ENCODE measurements around the gene CNPY1.

CNPY1 gene

DNA sequence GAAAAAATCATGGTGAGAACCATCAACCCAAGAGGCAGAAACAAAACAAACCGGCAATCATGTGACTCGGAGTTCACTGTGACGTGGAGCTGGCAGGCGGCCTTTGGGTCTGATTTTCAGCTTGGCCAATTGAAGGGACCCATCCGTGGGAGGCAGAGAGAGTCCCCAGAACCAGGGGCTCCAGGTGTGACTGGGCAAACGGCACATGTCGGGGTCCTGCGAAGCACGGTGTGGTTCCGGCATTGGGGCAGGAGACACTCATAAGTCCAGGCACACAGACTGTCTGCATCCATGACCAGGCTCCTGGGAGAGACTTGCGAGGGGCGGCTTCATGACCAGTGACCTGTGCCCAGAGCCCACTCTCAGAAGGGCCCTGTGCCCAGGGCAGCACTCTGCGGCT is 12.6 kb upstream of the CNPY1 start:
- no peak for DNase-seq (ENCODE audit: low read depth)

DNA sequence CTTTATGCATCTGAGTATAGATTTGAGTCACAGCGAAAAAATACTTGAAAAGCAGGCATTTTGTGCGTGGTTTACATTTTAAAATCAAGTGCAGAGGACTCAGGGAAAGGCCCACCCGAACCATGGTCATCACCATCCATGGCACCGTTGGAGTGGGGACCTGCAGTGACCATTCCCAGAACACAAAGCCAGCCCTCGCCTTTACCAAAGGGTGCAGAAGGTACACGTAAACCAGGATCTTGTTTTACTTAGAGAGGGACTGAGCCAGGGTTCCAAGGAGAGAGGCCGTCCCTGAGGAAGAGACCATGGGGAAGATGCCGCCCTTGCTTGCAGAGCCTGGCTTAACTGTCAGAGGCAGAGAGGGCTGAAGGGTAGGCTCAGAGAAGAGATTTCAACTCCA is 12.0 kb upstream of the CNPY1 start:
- DNase-seq (ENCODE audit: low read depth), result no peak

DNA sequence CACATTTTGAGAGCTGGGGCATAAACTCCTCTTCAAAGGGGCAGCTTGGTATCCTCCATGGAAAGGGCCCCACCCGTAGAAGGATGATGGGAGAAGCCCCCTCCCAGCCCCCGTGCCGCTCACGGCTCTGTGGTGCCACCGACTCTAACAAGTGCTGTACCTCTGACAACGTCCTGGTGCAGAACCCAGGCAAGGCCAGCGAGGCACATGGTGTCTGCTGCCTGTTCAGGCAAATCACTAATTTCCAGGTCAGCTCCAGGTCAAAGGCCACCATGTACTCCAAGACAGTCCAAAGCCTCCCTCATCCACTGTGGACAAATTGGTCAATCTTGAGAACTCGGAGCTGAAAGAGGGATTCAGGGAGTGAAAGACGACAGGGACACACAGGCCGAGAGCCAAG is 11.4 kb upstream of the CNPY1 start:
- no peak for DNase-seq (ENCODE audit: low read depth)

DNA sequence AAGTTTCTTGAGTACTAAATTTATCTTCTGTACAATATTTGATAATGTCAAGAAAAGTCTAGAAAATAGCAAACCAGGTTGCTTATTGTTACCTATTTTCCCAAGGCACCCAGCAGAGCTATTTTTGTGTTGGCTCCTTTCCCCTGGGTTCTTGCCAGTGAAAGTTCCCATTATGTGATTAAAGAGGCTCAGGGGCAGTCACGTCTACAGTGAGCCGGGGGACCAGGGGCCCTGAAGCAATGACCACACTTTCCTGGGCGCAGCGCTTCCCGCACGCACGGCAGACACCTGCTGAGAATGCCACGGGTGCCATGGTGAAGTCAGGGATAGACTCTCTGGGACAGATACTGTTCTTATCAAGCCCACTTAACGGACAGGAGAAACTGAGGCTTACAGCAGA is 10.4 kb upstream of the CNPY1 start:
- DNase-seq (ENCODE audit: low read depth), result no peak

DNA sequence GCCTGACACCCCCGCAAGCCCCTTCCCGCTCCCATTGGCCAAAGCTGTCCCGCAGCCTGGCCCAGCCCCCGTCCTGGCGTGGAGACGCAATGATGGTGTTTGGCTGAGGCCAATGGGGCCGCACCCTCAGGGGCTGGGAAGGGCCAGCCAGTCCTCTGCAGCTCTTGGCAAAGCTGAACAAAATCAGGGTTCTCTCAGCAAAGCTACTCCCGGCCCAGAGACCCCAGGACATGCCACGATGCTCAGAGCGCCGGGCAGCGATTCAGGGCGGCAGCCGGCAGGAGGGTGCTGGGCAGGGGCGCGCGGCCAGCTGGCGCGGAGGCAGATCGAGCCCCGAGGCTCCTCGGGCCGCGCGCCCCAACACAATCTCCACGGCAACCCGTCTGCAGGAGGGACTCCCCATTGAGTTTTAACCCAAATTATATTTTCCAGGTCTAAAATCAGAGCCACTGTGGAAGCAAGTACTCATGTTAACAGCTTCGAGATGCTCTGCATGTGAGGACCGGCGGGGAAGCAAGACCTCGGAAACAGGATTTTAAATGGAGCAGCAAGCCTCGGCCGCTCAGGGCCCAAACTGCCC is 8.8 kb upstream of the CNPY1 start:
- no peak for DNase-seq (ENCODE audit: low read depth)

DNA sequence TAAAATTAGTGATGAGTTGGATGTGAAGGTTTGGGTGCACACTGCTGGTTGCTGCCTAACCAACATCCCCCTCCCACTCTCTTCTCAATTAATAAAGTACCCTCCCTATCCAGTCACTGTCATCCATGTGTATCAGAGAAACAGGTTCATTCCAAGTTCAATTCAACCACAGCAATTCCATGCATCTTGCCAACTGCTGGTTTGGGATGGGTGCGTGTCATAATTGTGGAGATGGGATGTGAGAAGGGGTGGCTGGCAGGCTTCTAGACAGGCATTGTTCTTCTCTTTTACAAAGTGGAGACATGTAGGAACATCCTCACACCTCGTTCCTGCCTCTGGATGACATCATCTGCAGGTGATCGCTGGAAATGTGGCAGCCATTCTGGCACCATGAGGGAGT is 7.5 kb upstream of the CNPY1 start:
- no peak for DNase-seq (ENCODE audit: low read depth)

DNA sequence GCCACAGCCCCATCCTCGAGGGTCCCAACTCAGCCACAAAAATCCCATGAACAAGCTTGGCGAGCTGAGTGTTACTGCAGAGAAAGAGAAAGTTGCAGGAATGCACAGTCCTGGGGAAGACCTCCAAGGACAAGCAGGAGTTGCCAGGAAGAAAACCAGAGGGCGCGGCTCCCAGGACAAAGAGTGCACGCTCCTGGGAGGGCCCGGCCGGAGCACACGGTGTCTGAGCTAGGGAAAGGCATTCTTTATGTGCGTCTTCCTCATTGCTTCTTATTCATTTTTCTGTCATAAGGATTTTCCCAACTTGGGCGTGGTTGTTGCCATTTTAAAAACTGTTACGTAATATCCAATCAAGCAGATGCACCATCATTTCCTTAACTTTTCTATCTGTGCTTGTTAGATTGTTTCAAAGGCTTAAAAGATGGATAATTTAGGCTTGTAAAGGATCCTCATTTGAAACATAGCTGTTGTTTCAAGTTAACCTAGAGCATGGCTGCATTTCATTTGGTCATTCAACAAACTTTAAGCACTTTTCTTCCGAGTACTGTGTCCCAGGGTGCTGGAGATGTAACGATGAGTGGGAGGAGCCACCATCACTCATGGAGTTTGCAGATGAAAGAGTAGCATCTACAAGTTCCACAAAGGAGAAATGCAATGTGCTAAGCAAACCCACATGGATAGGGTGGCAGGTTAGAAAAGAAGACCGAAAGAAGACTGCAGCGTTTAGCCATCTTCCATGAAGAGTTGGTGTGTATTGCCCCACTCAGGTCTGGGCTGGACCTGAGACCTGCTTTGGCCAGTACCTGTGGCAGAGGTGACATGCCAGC is 5.6 kb upstream of the CNPY1 start:
- no peak for DNase-seq (ENCODE audit: low read depth)

DNA sequence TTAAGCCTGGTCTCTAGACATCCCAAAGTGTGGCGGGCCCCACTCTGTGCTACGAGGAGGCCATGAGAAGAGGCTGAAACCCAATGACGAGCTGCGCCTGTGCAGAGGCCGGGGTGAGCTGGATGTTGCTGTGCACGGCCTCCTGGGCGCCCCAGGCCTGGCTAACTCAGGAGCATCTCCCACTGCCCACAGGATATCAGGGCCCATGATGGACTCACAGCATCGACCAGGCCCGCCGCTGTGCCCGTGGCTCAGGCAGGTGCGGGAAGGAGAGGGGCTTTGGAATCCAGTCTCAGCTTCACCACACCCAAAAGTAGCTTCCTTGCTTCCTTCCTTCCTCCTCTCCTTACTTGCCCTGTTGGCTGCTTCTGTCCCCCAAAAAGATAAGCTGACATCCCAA is 4.6 kb upstream of the CNPY1 start:
- DNase-seq (ENCODE audit: low read depth), result no peak

DNA sequence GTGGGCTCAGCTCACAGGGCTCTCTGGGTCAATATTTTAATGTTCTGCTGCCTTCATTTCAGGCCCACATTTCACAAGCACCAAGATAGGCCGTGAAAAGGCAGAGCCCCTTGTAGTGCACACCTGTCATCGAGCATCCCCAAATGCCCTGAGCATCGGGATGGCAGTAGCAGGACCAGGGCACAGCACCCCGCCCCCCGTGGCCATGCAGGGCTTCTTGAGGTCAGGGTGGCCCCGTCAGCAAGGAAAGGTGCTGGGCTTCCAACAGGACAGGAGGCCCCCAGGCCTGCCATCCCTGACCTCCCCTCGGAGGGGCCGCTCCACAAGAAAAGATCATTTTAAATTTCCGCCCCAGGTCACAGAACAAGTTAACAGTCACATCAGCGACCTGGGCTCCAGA is 2.9 kb upstream of the CNPY1 start:
- no peak for DNase-seq (ENCODE audit: low read depth)

DNA sequence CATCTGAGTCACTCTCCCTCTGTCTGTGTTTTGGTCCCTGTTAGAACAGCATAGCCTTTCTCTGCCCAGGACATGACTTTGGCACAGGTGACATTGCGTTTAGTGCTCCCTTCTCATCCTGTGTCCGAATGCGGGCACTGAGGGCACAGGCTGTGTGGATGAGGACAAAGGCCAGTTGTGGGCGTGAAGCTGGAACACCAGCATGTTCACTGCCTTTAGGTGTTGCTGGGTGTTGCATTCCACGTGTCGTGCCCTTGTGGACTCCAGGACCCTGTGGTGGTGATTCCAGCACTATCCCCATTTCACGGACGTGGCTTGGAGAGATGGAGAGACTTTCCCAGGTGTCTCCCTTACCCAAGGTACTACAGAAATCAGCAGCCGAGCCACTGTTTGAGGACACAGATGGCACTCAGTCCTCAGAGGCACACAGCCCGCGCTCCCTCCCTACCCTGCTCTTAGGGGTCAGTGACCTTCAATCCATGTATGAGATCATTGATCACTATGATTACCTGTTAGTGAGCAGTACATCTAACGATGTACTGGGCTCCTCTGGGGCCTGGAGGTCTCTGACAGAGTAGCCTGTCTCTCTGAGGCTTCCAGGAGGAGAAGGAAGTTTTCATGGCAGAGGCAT is 917 bp upstream of the CNPY1 start:
- DNase-seq (ENCODE audit: low read depth), result no peak

DNA sequence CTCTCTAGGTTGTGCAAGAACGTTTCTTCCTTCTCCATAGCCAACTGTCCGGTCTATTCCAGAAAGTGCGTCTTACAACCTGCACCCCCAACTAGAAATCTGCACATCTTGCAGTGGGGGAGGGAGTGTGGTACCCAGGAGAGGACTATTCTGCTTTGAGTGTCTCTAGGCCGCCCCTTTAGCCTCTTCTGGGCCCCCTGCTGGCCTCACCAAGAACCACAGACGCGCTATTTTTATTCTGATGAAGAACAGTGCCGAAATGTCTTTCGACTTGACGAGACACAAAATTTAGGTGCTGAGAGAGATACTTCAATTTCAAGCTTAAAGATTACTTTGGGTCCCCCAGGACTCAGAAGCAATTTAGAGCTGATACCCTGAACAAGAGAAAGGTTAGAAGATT is 1.0 kb downstream of the CNPY1 start:
- DNase-seq (ENCODE audit: low read depth), result no peak

DNA sequence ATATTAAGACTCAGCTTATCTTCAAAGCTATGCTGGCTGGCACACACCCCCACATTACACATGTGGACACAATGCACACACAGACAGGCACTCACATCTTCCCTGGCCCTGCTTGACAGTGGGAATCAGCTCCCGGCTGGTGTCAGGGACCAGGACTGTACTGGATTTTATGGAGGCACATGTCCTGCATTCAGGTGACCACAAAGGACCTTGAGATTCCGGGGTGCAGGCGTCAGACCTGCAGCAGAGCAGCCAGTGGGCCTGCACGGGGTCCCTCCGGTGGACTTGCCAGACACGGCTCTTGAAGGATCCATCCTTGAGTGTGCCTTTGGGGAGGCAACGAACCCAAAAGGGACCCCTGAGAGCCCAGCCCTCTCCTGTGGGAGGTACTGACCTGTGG is 1.9 kb downstream of the CNPY1 start:
- no peak for DNase-seq (ENCODE audit: low read depth)

DNA sequence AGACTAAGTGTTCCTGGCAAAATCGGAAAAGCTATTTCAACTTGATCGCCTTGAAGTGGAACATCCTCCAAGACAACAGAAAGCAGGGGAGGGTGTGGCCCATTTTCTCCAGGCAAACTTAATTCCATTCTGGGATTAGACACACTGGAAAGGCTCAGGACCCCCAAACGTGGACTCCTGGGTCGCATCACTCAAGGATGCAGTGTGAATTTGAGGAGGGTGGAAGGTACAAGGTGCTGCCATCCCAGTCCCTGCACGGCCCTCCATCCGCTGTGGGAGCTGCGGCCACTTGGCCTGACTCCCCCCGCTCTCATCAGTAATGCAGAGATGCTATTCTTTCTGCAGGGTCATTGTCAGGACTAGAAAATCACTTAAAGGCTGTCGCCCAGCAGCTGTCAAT is 2.4 kb downstream of the CNPY1 start:
- no peak for DNase-seq (ENCODE audit: low read depth)

DNA sequence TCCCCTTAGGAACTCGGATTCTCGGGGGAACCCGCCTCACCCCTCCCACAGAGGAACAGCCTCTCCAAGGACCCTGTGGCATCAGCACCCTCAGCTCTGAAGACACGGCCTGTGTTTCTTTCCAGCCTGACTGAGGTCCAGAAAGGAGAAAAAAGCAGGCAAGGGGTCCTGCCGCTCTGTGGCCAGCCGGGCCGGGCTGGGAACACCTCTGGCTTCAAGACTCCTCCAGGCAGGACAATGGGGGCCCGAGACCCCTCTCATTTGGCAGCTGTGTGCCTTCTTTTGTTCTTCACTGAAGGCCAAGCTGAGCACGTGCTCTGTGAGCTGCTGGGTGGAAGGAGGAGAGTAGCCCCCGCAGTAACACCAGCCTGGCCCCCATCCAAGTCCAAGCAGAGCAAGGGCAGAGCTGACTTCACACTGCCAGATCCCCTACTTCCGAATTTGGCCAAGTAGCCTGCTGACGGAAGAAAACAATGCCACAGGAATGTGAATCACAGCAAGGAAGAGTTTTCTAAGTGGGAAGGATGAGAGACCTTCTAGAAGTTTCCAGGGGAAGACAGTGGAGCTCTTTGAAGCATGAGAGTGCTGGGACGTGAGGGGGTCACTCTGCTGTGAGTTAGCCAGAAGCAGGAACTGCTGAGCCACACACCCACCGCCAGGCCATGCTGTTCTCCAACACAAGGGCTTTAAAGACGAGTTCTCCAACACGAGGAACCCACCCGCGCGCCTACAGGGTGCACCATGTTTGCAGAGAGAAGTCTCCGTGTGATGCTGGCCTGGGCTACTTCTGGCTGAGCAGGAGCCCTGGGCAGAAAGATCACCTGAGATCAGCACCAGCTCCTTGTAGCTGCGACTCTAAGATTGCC is 3.1 kb downstream of the CNPY1 start:
- no peak for DNase-seq (ENCODE audit: low read depth)

DNA sequence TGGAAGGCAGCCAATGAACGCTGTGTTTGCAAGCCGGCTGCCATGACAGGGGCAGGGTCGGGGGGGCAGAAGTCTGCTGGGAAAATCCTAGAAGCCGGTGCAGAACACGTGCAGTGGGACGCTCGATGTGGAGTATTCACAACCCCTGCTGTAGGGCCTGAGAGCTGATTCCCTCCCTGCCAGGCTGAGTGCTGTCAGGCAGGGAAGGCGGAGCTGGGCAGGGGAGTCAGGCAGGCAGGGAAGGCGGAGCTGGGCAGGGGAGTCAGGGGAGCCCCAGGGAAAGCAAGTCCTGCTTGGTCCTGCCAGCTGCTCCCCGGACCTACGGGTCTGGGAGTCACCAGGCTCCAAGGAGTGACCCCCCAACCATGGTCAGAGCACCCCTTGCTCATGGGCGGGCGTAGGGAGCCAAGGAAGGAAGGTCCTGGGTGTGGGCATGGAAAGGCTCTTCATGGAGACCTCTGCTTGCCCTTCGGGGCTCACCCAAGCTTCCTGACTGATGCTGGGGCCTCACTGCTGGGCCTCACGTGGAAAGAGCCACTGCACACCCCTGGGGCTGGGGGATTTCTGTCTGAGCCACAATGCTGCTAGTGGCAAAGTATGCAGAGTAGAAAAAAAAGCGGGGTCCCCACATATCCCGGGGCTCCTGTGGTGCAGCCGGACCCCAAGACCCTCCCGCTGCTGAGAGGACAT is 4.2 kb downstream of the CNPY1 start:
- DNase-seq (ENCODE audit: low read depth), result no peak

DNA sequence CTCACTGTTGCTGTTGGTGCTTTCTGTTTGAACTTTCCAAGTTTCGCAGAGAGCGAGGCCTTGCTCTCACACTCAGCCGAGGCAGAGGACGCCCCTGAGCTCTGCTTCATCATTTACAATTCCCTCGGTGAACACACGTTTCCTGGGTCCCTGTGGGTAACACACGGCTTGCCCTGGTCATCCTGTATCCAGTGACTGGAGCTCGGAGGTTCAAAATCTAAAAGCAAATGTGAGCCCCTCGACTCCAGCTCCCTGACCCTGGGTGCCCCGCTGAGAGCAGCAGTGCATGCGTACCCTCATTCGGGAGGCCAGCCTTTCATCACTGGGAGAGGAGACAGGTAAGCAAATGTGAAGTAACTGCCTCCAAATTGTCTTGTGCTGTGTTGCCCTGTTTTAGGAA is 5.8 kb downstream of the CNPY1 start:
- no peak for DNase-seq (ENCODE audit: low read depth)

DNA sequence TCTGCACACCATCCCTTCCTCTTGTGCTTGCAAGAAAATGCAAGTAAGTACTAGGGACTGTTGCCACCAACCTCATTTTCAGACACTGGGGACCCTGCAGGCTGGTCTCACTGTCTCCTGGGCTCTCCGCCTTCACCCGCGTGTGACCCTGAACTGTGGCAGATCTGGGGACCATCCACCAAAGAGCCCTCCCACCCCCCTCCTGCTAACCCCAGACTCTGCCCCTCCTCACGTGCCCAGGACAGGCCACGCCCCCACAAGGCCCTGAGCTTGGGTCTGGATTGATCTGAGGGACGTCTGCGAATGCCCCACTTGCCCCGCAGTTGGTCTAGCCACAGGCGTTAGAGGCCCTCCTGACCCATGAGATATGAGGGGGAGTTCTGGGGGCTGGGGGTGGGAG is 8.1 kb downstream of the CNPY1 start:
- DNase-seq (ENCODE audit: low read depth), result no peak

DNA sequence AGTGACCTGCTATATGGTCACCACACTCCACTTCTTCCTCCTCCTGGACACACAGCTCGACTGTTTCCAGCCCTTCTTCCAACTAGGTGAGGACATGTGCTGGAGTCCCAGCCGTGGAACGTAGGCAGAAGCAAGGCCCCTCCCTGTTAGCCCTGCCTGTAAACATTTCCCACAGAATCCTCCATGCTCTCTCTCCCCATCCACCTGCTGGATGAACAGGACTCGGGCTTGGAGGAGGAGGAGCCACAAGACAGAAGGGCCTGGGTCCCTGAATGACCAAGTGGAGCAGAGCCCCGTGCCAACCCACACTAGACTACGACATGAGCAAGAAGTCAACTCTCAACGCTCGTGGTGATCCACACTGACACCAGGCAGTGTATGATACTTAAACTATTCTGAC is 9.9 kb downstream of the CNPY1 start:
- DNase-seq (ENCODE audit: low read depth), result no peak

DNA sequence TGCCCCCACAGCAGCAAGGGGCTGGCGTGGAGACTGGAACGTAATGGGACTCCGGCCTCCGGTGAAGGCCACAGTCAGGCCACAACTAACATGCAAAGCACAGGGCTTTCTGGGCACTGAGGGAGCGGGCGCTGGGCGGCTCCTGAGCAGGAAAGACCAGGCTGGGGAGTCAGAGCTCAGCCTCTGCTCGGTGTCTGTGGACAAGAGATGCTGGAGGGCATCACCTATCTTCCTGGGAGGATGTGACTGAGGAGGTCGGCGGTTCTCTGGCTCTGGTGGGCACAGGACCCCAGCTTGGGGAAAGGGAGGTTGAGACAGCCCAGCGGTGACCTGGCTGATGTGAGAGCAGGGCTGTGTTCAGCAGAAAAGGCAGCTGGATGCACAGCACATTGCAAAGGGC is 11.7 kb downstream of the CNPY1 start:
- no peak for DNase-seq (ENCODE audit: low read depth)

DNA sequence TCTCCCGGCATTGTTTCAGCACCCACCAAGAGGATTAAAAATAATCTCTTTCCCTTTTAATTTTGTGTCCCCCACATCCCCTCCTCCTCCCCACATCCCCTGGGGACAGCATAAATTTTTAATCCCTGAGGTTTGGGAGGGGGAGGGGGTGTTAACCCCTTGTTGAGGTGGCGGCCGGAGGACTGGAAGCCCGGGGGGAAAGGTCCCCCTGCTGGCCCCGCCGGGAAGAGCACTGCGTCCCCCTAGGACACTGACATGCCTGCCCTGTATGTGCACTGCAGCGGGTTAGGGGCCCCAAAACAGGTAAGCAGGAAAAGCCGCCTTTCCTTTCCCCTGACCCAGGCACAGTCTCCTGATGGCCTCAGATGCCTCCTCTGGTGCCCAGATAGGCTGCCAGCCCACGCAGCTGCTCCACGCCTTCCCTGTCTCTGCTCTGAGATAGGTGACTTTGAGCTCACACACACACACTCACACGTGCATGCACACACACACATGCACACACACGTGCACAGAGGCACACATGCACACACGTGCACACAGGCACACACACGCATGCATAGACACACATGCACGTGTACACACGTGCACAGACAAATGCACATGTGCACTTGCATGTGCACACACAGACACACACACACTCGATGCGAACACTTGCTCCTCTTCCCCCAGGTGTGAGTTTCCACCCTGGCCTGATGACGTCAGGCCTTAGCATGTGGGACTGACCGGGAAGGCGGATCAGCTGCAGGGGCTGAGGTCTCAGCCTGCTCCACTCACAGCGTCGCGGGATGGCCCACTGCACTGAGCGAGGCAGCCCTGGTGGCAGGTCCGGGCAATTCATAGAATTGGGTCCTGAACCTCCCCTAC is 12.3 kb downstream of the CNPY1 start:
- peak; percentile 45 for DNase-seq (ENCODE audit: low read depth)

Data from activated T-cell treated with anti-CD3 and anti-CD28 coated beads for 48 hours (primary cell).